DND-41 (cell line): Measurements from ENCODE around the gene CCNJL.

ENCODE experiments used
- ATAC-seq: fragments of 200-7000 bp; cut with Tn5 transposase; 3 replicates; pipeline ENCODE4 v1.9.1; 2021; ENCODE audit warnings: low read depth; ENCODE audit not compliant: insufficient read depth
- DNase-seq: peaks from one replicate; pipeline ENCODE4 v3.0.0-alpha.2; 2020
- H2AFZ ChIP-seq: 2 replicates; pipeline ENCODE4 v1.6.0; 2012; ENCODE audit warnings: low read depth, low read length
- H3K27ac ChIP-seq: 2 replicates; pipeline ENCODE4 v1.5.1; 2012; ENCODE audit warnings: low read length, inconsistent platforms
- H3K27me3 ChIP-seq: fragments of 200-600 bp; sonication (generic); 2 replicates; pipeline ENCODE4 v1.6.0; 2012; ENCODE audit warnings: low read length, mild to moderate bottlenecking, inconsistent platforms; ENCODE audit not compliant: insufficient read depth, poor library complexity
- H3K36me3 ChIP-seq: 2 replicates; pipeline ENCODE4 v1.5.1; 2012; ENCODE audit warnings: low read length, inconsistent platforms; ENCODE audit not compliant: insufficient read depth
- H3K4me1 ChIP-seq: 2 replicates; pipeline ENCODE4 v1.5.1; 2012; ENCODE audit warnings: mild to moderate bottlenecking, low read length; ENCODE audit not compliant: insufficient read depth
- H3K4me2 ChIP-seq: 2 replicates; pipeline ENCODE4 v1.6.0; 2012; ENCODE audit warnings: mild to moderate bottlenecking, moderate library complexity, low read length, inconsistent platforms; ENCODE audit not compliant: insufficient read depth
- H3K4me3 ChIP-seq, 2 experiments: fragments of 200-600 bp in 1 of 2; shearing (Covaris generic) in 1 of 2; 2 replicates each; pipeline ENCODE4 v1.5.1; 2012 to 2016; ENCODE audit warnings: inconsistent platforms in 2 of 2, low read length in 2 of 2, mild to moderate bottlenecking in 2 of 2, low read depth in 1 of 2, moderate library complexity in 1 of 2
- H3K79me2 ChIP-seq: 2 replicates; pipeline ENCODE4 v1.6.0; 2012; ENCODE audit warnings: low read length, inconsistent platforms; ENCODE audit not compliant: insufficient read depth
- H3K9ac ChIP-seq: 2 replicates; pipeline ENCODE4 v1.6.0; 2012; ENCODE audit warnings: low read depth, mild to moderate bottlenecking, inconsistent platforms, low read length, moderate library complexity
- H3K9me3 ChIP-seq: 2 replicates; pipeline ENCODE4 v1.5.1; 2012; ENCODE audit warnings: low read length, moderate library complexity, mild to moderate bottlenecking, inconsistent platforms; ENCODE audit not compliant: insufficient read depth, severe bottlenecking
- H4K20me1 ChIP-seq: 2 replicates; pipeline ENCODE4 v1.6.0; 2012; ENCODE audit warnings: low read length; ENCODE audit not compliant: insufficient read depth
- EZH2 ChIP-seq: IDR thresholded peaks from 3 replicates; pipeline ENCODE4 v1.6.1; 2012; ENCODE audit warnings: borderline replicate concordance, low read depth, mild to moderate bottlenecking, moderate library complexity, low read length, inconsistent platforms; ENCODE audit not compliant: severe bottlenecking
- TF ChIP-seq, protein P1 (sequence below): IDR thresholded peaks from 2 replicates; pipeline ENCODE4 v1.5.1; 2012; ENCODE audit warnings: borderline replicate concordance, low read length, moderate library complexity, mild to moderate bottlenecking; ENCODE audit not compliant: poor library complexity, severe bottlenecking; ENCODE audit errors: extremely low read depth

Gene CCNJL, protein sequence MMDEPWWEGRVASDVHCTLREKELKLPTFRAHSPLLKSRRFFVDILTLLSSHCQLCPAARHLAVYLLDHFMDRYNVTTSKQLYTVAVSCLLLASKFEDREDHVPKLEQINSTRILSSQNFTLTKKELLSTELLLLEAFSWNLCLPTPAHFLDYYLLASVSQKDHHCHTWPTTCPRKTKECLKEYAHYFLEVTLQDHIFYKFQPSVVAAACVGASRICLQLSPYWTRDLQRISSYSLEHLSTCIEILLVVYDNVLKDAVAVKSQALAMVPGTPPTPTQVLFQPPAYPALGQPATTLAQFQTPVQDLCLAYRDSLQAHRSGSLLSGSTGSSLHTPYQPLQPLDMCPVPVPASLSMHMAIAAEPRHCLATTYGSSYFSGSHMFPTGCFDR

DNA sequence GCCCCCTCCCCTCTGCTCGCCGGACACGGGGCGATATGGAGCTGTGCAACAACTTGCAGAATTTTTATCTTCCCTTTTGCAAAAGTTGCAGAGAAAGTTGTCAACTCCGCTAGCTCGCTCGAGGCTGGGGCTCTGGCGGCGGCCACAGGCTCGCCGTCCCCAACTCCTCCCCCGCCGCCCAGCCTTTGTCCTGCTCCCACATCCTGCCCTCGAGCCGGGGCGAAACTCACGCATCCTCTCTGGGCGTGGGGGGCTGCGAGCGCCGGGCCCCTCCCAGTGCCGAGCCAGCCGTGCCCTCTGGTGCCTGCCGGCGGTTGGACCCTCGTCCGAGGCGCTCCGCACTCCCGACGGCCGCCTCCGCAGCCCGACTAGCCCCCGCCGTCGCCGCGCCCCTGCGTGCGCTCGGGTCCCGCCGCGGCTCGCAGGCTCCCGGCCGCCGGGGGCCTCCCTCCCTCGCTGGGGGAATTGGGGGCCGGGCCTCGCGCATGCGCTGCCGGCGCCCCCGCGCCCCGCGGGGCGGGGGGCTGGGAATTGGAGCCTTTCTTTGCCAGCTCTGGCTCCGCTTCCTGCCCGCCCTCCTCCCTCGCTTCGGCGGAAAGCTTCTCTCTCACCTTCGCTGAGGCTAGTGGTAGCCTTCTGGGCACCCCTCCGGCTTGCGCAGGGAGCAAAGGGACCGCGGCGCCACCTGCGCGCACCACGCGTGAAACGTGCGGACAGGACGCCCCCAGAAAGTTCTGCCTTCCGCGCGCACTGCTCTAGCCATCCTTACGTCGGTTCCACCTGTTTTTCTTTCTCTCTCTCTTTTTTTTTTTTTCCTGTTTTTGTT, at the start of gene CCNJL:
CCNJL (minus strand) TSS at position 431 of the 826 bp plus-strand sequence. CDS start 641 bp downstream, outside the sequence.
- H2AFZ ChIP-seq: peak within 1 kb of the TSS; percentile 94
- peak within 1 kb of the TSS; percentile 70 for H3K9ac ChIP-seq
- no peaks in the 10 kb centered on the region for H3K36me3 ChIP-seq
- H4K20me1 ChIP-seq: no peaks in the 10 kb centered on the region
- peak within 1 kb of the TSS; percentile 67 for H3K27ac ChIP-seq
- H3K4me3 ChIP-seq: peak within 1 kb of the TSS; percentile 53 to 75; a peak in 3 of 4 replicates
- DNase-seq: peak; percentile 78
- ATAC-seq: peak; percentile 85
- peaks cover 14% of the 10 kb centered on the region for H3K27me3 ChIP-seq
- H3K4me1 ChIP-seq: peaks cover 31% of the 10 kb centered on the region
- no peaks in the 10 kb centered on the region for H3K9me3 ChIP-seq
- H3K79me2 ChIP-seq: no peaks in the 10 kb centered on the region
- peak; percentile 7 for TF ChIP-seq EZH2
- TF ChIP-seq, protein P1, sequence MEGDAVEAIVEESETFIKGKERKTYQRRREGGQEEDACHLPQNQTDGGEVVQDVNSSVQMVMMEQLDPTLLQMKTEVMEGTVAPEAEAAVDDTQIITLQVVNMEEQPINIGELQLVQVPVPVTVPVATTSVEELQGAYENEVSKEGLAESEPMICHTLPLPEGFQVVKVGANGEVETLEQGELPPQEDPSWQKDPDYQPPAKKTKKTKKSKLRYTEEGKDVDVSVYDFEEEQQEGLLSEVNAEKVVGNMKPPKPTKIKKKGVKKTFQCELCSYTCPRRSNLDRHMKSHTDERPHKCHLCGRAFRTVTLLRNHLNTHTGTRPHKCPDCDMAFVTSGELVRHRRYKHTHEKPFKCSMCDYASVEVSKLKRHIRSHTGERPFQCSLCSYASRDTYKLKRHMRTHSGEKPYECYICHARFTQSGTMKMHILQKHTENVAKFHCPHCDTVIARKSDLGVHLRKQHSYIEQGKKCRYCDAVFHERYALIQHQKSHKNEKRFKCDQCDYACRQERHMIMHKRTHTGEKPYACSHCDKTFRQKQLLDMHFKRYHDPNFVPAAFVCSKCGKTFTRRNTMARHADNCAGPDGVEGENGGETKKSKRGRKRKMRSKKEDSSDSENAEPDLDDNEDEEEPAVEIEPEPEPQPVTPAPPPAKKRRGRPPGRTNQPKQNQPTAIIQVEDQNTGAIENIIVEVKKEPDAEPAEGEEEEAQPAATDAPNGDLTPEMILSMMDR: no peak
- H3K4me2 ChIP-seq: peak within 1 kb of the TSS; percentile 96

DNA sequence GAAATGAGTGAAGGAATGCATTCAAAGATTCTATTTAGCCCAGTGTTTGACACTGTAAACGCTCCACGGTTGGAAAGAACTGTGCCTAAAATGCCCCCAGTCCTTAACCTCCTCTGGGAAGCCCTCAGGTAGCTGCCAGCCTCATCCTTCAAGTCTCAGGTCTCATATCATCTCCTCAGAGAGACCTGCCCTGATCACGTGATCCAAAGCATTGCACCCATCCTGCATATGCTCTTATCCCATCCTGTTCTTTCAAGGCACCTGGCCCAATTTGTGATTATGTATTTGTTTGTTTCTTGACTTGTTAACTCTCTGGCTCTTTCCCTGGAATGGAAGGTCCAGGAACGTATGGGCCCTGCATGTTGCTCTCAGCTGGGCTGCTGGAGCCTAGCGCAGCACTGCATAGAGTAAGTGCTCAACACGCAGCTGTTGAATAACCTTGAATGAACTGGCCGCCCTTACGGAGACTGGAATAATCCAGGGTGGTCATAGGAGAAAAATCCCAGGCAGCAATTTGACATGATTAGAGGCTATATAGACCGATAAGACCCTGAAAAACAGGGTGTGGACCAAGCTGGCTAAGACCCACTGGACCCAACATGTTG, 49.4 kb upstream of the CCNJL start:
- Histone ChIP-seq H3K36me3 (no peaks in the 10 kb centered on the region), H3K4me2 (no peak overlapping the region), H4K20me1 (no peaks in the 10 kb centered on the region), H3K4me3 (no peak overlapping the region), H3K4me1 (no peaks in the 10 kb centered on the region), H3K27ac (no peak overlapping the region), H3K79me2 (no peaks in the 10 kb centered on the region), H2AFZ (no peak overlapping the region), H3K27me3 (no peaks in the 10 kb centered on the region), H3K9ac (no peak overlapping the region), H3K9me3 (no peaks in the 10 kb centered on the region)
- TF ChIP-seq, protein P1: no peak
- TF ChIP-seq EZH2: no peak
- DNase-seq: no peak
- no peak for ATAC-seq

DNA sequence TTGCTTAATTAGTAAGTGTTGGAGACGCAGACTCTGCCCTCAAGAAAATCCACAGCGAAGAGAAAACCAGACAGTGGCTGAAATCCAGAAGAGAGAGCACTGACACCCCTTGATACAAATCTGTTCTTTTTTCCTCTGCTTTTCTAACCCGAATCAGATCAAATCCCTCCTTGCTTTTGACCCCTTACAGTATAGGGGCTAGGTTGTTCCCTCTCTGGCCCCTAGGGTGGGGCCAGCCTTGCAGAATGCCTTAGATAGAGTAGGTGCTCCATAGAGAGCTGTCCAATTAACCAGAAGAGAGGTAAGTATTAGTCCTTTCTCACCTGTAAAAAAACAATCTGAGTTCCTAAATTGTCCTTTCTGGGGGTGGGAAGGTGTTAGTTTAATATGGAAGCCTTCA, 47.9 kb upstream of the CCNJL start:
- Histone ChIP-seq H3K36me3 (no peaks in the 10 kb centered on the region), H3K79me2 (no peaks in the 10 kb centered on the region), H3K27me3 (no peaks in the 10 kb centered on the region), H4K20me1 (no peaks in the 10 kb centered on the region), H3K9ac (no peak overlapping the region), H3K9me3 (no peaks in the 10 kb centered on the region), H2AFZ (no peak overlapping the region), H3K4me2 (no peak overlapping the region), H3K4me3 (no peak overlapping the region), H3K27ac (no peak overlapping the region), H3K4me1 (no peaks in the 10 kb centered on the region)
- TF ChIP-seq, protein P1: no peak
- no peak for TF ChIP-seq EZH2
- DNase-seq (no peak), ATAC-seq (no peak)
